Stimulated activated CD8-positive, alpha-beta memory T cell treated with anti-CD3 and anti-CD28 coated beads, Interleukin-7, amount 100 ng/mL, for 24 hours (primary cell): ENCODE data around the gene THEMIS.
"Not testable (repeated sequence)": the region's sequence is repeated elsewhere in the genome, so short reads cannot be mapped to it uniquely, and the experiment has no call there.

Source experiments
- DNase-seq: peaks from one replicate; pipeline ENCODE4 v3.0.0-alpha.2; 2020; ENCODE audit warnings: low read depth

The THEMIS gene

DNA sequence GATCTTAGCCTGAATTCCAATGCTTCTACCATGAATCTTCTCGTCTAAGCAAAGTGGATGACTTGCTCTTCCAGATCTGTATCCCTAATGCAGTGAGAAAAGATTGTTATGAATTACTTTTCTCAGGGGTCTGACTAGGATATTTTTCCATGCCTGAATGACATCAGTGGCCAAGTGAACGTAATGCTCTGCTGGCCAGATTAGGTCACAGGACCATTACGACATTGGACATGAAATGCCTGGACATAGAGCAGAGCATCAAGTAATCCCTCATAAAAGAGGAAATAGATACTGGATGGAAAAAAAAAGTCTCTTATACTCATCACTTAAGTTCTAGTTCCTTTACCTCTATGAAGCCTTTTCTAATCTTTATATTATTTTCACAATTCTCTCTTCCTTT, 12.1 kb upstream of the THEMIS start:
- no peak for DNase-seq

- DNase-seq: no peak
Measured at GRCh38 chr6:127907960-127908640, 7.2 kb upstream of the THEMIS start.

GRCh38 chr6:127904160-127904559, 3.3 kb upstream of the THEMIS start:
- no peak for DNase-seq

GRCh38 chr6:127902933-127903332, 2.1 kb upstream of the THEMIS start:
- no peak for DNase-seq

DNA sequence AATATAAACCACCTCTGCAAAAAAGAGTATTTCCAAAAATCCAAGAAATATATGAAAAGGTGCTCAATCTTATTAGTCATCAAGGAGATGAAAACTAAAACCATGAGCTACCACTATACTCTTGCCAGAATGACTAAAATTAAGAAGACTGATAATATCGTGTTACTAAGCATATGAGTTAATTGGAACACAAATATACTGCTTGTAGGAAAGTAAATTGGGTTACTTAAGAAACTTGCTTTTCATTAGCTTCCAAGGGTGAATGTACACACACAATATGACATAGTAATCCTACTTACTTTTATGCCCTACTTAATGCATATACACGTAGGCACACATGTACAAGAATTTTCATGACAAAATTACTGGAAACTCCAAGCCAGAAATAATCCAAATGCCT, 3.4 kb downstream of the THEMIS start:
- DNase-seq: no peak

GRCh38 chr6:127894051-127894450, 6.8 kb downstream of the THEMIS start:
- no peak for DNase-seq

DNA sequence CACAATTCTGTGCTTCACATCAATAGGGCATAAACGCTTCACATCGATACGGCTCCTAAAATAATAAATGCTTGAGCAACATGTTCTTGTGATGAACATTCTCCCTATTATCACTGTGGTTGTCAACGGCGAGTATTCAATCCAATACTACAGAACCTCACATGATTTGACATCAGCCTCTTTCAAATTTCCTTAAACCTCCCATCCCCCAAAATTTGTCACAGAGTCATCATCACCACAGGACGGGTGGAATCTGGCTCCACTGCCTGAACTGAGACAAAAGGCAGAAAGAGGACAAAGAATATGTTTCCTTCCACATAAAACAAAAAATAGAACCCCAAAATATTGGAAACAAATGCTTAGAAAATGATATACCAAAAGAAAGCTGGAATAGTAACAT, 7.3 kb downstream of the THEMIS start:
- DNase-seq: no peak

- no peak for DNase-seq
Measured at GRCh38 chr6:127891731-127892326, 9.0 kb downstream of the THEMIS start.

DNA sequence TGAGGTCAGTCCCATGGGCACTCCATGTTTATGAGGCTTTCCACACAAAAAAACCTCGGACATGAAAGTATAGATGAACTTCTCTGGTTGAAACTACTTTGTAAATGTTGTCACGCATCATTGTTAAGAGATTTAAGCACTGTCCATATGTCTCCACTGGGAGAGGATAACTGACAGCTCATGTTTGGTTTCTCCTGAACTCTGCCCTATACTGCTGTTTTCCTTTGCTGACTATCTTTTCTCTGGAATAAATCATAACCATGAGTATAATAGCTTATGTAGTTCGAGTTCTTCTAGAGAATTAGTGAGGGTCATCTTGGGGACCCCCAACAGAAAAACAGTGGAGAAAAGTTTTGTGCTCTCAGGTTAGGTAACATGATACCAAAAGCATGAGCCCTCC, 14.3 kb downstream of the THEMIS start:
- DNase-seq: no peak

DNA sequence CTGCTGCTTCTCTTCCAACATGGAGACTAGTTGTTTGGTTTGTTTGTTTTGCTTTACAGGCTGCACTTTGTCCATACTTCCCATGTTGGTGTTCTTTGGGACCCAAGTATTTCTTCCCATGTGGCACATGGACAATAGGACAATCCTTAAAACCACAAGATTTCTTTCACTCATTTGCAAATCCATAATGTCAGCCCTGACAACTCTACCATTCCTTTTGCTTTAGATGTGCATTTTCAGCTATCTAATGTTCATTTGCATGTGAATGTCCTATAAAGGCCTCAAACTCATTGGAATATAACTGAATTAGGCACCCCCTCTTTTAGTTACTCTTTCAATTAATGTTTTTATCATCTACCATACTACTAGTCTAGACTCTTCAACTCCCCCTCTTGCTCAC, 16.7 kb downstream of the THEMIS start:
- no peak for DNase-seq

GRCh38 chr6:127881949-127882348, 18.9 kb downstream of the THEMIS start:
- not testable (repeated sequence) for DNase-seq

DNA sequence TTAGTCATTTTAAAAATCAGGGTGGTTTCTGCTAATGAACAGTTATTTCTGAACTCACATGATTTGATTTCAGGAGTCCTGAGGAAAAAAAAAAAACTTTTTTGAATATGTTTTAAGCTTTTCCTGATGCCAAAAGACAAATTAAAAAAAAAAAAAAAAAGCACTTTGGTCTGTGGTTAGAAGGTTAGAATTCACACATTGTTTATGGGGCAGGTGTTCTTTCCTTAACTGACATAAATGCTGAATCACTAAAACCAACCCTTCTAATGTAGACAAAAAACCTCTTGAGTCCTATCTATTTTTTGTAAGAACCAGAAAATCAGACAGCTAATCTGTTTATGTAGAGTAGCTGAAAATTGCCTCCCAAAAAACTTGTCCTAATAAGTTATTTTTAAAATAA, 20.4 kb downstream of the THEMIS start:
- DNase-seq: no peak

DNA sequence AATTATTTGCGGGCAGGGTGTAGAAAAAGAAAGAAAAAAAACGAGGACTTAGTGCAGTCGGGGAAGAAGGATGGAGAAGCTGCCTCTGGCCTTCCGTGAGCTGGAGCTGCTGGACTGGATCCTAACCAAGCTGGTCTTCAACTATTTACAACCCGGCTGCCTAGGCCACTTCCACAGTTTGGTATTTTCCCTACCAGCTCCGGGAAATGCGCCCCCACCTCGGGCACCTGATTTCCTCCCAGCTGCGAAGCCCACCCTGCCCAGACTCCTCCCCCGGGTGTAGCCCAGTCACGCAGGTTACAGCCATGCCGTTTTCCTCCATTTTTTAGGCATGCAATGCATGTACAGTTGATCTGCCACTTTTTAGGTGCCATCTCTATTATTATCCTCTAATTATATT, 21.2 kb downstream of the THEMIS start:
- DNase-seq: no peak

DNA sequence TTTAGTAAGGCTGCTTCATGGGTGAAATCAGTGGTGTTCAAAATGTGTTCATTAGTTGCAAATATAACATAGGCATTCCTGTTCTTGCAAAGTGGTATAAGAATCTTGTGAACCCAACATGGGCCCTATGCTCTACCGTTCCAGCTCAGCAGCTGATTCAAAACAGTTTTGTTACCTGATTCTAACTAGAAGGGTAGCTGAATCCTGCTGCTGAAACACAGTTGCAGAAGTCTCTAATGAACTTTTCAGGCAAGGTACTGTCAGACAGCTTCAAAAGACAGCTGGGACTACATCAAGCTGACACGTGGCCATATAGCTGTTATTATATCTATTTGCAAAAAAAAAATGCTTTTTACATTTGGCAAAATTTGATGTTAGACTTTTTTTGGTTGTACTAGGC, 22.7 kb downstream of the THEMIS start:
- DNase-seq: no peak

GRCh38 chr6:127877231-127877630, 23.6 kb downstream of the THEMIS start:
- no peak for DNase-seq

- no peak for DNase-seq
Measured at GRCh38 chr6:127869772-127870404, 31.0 kb downstream of the THEMIS start.

DNA sequence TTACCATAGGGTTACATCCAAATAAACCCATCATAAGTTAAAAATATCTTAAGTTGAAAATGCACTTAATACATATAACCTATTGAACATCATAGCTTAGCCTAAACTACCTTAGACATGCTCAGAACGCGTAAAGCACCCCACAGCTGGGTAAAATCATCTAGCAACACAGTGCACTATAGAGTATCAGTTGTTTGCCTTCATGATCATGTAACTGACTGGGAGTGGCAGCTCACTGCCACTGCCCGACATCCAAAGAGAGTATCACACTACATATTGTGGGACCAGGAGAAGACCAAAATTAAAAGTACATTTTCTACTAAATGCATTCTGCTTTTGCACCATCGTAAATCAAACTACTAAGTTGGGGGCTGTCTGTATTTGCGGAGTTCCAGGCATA, 31.7 kb downstream of the THEMIS start:
- no peak for DNase-seq

DNA sequence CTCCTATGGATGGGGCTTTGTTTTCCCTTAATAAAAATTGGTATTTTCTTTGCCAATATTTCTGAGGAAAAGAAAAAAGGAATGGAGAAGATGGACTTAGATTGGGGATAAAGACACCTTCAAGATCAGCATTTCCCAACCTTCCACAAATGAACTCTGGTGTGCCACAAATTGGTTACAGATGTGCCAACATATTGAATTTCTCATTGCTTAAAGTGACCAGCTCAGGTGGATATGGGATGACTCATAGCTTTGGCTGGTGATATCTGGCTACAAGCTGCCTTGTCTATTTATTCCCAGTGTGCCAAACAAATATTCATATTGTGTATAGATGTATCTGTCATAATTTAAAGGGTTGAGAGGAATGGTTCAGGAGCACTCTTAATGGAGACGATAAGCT, 32.5 kb downstream of the THEMIS start:
- DNase-seq: no peak

DNA sequence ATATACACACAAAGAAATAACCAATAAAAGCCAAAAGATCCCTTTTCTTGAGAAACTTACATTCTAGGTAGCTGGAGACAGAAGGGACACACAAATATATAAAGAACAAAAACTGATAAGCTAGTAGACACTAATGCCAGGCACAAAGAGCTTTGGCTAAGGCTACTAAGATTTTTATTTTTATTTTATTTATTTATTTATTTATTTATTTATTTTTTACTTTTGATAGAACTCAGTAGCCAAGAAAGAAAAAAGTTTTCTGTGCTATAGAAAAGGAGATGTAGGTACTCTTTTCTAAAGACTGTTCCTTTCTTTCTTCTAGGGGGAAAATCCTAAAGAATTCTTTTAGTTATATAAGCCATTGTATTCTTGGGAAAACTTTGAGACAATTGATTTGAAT, 34.1 kb downstream of the THEMIS start:
- DNase-seq: no peak

DNA sequence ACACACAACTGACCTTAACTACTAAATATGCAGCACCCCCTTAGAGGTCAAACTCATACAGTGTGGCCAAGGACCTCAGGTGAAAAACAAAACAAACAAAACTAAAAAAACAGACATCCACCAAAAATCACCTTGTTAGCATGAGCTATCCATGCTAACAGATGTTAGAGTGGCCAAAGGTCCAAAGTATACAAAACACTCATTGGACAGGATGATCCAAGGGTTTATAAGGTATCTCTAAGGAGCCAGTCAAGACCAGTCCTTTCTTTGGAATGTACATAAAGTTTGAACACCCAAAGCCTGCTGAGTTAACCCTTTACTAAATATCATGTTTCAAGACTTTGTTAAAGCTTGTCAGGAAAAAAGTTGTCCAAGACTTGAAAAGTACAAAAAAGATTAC, 35.8 kb downstream of the THEMIS start:
- DNase-seq: no peak

DNA sequence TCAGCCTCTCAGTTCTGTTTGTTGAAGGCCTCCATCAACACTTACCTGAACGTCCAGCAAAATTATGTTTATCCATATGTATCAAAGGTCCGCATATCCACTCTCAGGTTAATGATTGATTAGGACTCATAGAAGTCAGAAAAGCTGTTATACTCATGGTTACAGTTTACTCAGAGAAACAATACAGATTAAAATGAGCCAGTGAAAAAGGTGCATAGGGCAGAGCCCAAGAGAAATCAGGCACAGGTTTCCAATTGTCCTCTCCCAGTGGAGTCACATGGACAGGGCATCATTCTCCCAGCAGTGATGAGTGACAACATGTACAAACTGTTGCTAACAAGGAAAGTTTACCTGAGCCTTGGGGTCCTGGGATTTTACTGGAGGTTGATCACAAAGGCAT, 36.2 kb downstream of the THEMIS start:
- DNase-seq: no peak

- no peak for DNase-seq
Measured at GRCh38 chr6:127860723-127861122, 40.1 kb downstream of the THEMIS start.

DNA sequence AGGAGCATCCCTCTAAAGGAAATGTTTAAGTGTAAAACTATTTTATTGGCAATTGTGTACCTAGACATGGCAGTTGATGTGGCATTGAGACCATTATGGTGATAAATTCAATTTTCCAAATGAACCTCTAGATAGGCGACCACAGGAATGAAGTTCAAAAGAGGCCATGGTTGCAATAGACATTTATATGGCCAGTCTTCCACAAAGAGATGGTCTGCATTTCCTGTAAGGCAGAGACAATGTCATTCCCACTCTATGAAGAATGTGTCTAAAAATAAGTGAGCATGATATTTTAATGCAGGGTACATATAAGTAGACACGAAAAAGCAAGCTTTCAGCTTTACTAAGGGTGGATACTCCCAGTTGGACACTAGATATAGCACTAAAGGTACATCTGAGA, 40.9 kb downstream of the THEMIS start:
- no peak for DNase-seq
